Right atrium auricular region (tissue), 2 donors: ENCODE data around the gene EPHB3. TPM values are rescaled to one million over a fixed set of nuclear protein-coding genes. Genes with fewer than 3 reads are reported as not detected.

Experiments
- DNase-seq: peaks from one replicate; pipeline ENCODE4 v3.0.0-alpha.2; 2019; ENCODE audit warnings: low spot score
- H3K27ac ChIP-seq, 2 donors: fragments of 200-600 bp; sonication (generic); 1 replicate in 1 of 2; 2 replicates in 1 of 2; pipeline ENCODE4 v1.5.1; 2016 to 2019
- H3K27me3 ChIP-seq, 2 donors: fragments of 200-600 bp; sonication (generic); one replicate each; pipeline versions ENCODE4 v1.5.1 to v1.6.0; 2017 to 2019
- H3K36me3 ChIP-seq: fragments of 200-600 bp; sonication (generic); one replicate; pipeline ENCODE4 v1.5.1; 2016
- H3K4me1 ChIP-seq, 2 donors: fragments of 200-600 bp; sonication (generic); one replicate each; pipeline versions ENCODE4 v1.5.1 to v1.6.0; 2017 to 2019
- H3K4me3 ChIP-seq, 2 donors: fragments of 200-600 bp; sonication (generic); 1 replicate in 1 of 2; 2 replicates in 1 of 2; pipeline ENCODE4 v1.5.1; 2017 to 2019; ENCODE audit warnings: mild to moderate bottlenecking in 1 of 2, moderate library complexity in 1 of 2
- H3K9me3 ChIP-seq, 2 donors: fragments of 200-600 bp; sonication (generic); one replicate each; pipeline ENCODE4 v1.5.1; 2019
- CTCF ChIP-seq, 2 donors: fragments of 200-600 bp; sonication (generic); IDR thresholded peaks; one replicate each; pipeline ENCODE4 v1.5.1; 2019; ENCODE audit warnings: antibody characterized with exemption in 2 of 2
- total RNA-seq, 2 donors: library from RNA; depleted of rRNA; stranded (reverse); fragments of >200 nt; gene quantifications; one replicate each; pipeline ENCODE4 v1.1.0, GENCODE V29; 2016

The EPHB3 gene
- total RNA-seq, 2 donors from 2014 or later, result 2.1 to 5.1 TPM

GRCh38 chr3:184552296-184552695 lies 9.3 kb upstream of the EPHB3 start:
- H3K27me3 ChIP-seq, result no peaks in the 10 kb centered on the region
- H3K4me1 ChIP-seq, result peaks cover 0 to 4% of the 10 kb centered on the region in 2 donors
- no peak overlapping the region for H3K4me3 ChIP-seq
- no peak overlapping the region for H3K27ac ChIP-seq
- no peak for TF ChIP-seq CTCF (IDR thresholded peaks at IDR 0.05)
- no peaks in the 10 kb centered on the region for H3K9me3 ChIP-seq
- H3K36me3 ChIP-seq, result no peaks in the 10 kb centered on the region
- DNase-seq, result no peak

GRCh38 chr3:184552863-184553262 lies 8.7 kb upstream of the EPHB3 start:
- Histone ChIP-seq H3K36me3 (no peaks in the 10 kb centered on the region), H3K4me3 (no peak overlapping the region), H3K9me3 (no peaks in the 10 kb centered on the region), H3K27me3 (no peaks in the 10 kb centered on the region), H3K4me1 (peaks cover 0 to 4% of the 10 kb centered on the region in 2 donors), H3K27ac (no peak overlapping the region)
- TF ChIP-seq CTCF (IDR thresholded peaks at IDR 0.05), result no peak
- no peak for DNase-seq

GRCh38 chr3:184553385-184553784 lies 8.2 kb upstream of the EPHB3 start:
- no peaks in the 10 kb centered on the region for H3K27me3 ChIP-seq
- H3K27ac ChIP-seq, result no peak overlapping the region
- TF ChIP-seq CTCF (IDR thresholded peaks at IDR 0.05), result no peak
- peaks cover 0 to 4% of the 10 kb centered on the region in 2 donors for H3K4me1 ChIP-seq
- no peaks in the 10 kb centered on the region for H3K36me3 ChIP-seq
- H3K9me3 ChIP-seq, result no peaks in the 10 kb centered on the region
- DNase-seq, result no peak
- H3K4me3 ChIP-seq, result no peak overlapping the region

GRCh38 chr3:184554461-184554860 lies 7.1 kb upstream of the EPHB3 start:
- no peaks in the 10 kb centered on the region for H3K27me3 ChIP-seq
- no peak for DNase-seq
- H3K36me3 ChIP-seq, result no peaks in the 10 kb centered on the region
- TF ChIP-seq CTCF (IDR thresholded peaks at IDR 0.05), result no peak
- H3K4me3 ChIP-seq, result no peak overlapping the region
- no peak overlapping the region for H3K27ac ChIP-seq
- no peaks in the 10 kb centered on the region for H3K9me3 ChIP-seq
- peaks cover 0 to 4% of the 10 kb centered on the region in 2 donors for H3K4me1 ChIP-seq

- H3K36me3 ChIP-seq, result no peaks in the 10 kb centered on the region
- H3K9me3 ChIP-seq, result no peaks in the 10 kb centered on the region
- no peak overlapping the region for H3K27ac ChIP-seq
- H3K4me1 ChIP-seq, result peaks cover 0 to 18% of the 10 kb centered on the region in 2 donors
- TF ChIP-seq CTCF (IDR thresholded peaks at IDR 0.05), result no peak
- no peak for DNase-seq
- no peak overlapping the region for H3K4me3 ChIP-seq
- no peaks in the 10 kb centered on the region for H3K27me3 ChIP-seq
Measured at GRCh38 chr3:184556582-184557347, 4.8 kb upstream of the EPHB3 start.
